Fibroblast of skin of scalp (primary cell): ENCODE data around the gene HIP1.
"Not testable (repeated sequence)": the region's sequence is repeated elsewhere in the genome, so short reads cannot be mapped to it uniquely, and the experiment has no call there.

Source experiments
- DNase-seq: peaks from one replicate; pipeline ENCODE4 v3.0.0-alpha.2; 2013

HIP1 gene

DNA sequence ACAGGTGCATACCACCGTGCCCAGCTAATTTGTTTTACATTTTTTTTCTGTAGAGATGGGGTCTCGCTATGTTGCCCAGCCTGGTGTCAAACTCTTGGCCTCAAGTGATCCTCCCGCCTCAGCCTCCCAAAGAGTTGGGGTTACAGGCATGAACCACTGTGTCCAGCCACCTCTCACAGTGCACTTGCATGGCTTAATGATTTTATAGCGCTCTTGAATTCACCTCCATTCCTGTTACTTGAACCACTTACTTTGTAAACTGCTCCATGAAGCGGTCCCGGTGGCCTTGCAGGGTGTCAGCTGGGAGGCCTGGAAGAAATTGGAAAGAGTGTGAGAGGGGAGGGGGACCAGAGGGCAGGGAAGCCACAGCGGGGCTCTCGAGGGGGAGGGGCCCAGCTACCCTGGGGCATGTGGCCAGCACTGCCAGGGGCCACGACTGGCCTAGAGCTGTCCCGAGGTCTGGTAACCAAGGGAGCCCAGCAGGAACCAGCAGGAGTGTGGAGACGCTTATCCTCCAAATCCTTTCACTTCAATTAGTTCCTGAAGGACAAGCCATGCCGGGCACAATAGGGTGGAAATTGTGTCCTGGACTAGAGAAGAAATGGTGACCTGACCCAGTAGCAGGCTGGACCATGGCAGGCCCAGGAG lies 170.7 kb downstream of the HIP1 start:
- DNase-seq, result no peak

- DNase-seq, result peak; percentile 91
Measured at GRCh38 chr7:75565132-75565837, 173.5 kb downstream of the HIP1 start.

GRCh38 chr7:75563171-75563570 lies 175.6 kb downstream of the HIP1 start:
- no peak for DNase-seq

GRCh38 chr7:75559976-75560365 lies 178.8 kb downstream of the HIP1 start:
- DNase-seq, result no peak

DNA sequence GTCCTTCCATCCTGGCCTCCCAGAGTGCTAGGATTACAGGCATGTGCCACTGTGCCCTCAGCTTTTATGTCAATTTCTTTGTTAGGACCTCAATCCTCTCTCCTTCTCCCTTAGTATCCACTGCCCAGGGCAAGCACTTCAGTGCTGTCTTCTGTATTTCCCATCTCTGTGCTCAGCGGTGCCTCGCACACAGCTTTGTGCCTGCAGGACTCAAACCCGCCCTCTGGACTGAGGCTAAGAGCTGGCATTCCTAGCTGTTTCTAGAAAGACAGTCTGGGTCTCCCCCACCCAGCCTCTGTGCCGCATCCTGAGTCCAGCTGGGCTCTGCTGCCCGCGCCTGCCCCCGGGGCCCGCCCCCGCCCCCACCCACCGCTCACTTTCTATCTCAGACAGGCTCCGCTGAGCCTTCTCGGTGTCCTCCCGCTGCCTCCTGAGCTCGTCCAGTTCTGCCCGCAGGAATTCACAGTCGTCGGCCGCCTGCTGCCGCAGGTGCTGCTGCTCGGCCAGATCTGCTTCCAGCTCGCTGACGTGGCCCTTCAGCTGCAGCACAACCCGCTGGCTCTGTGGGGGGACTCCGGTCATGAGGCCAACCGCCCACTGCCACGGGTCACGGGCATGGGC lies 179.3 kb downstream of the HIP1 start:
- no peak for DNase-seq

- DNase-seq, result not testable (repeated sequence)
Measured at GRCh38 chr7:75556835-75557234, 181.9 kb downstream of the HIP1 start.

GRCh38 chr7:75555736-75556135 lies 183.0 kb downstream of the HIP1 start:
- DNase-seq, result no peak

GRCh38 chr7:75546237-75547015 lies 192.3 kb downstream of the HIP1 start:
- DNase-seq, result no peak

DNA sequence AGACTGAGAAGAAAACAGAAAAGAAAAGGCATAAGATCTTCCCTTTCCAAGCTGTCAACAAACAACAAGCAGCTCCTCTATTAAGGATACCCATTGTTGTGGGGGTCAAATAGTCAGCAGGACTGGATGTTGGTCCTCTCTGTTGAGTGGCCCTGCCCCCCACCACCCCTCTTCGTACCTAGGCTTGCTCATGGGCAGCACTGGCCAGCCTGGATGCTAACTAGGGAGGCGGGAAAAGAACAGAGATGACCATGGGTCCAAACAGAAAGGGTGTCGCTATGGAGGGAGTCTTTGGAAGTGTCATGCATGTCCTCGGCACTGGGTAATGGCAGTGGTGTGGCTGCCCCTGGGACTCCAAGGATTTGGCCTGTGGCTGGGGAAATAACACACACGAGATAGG lies 201.0 kb downstream of the HIP1 start:
- no peak for DNase-seq

- DNase-seq, result no peak
Measured at GRCh38 chr7:75536940-75537538, 201.7 kb downstream of the HIP1 start.

DNA sequence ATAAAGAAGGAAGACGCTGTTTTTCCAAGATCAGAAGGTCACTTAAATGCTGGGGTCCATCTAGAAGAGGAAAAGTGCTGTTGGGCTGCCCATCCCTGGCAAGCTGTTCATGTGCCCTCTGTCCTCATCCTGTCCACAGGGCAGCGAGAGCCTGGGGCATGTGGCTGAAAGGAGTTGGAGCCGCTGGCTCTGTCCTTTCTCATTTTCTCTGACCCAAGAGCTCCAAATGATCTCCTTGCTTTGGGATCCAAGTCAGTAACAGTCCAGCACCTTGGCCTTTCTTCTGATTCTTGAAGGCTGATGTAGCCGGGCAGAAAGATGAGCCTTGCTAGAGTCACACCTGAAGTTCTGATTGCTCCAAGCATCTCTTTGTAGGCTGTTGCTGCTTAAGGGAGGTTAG lies 202.2 kb downstream of the HIP1 start:
- no peak for DNase-seq

DNA sequence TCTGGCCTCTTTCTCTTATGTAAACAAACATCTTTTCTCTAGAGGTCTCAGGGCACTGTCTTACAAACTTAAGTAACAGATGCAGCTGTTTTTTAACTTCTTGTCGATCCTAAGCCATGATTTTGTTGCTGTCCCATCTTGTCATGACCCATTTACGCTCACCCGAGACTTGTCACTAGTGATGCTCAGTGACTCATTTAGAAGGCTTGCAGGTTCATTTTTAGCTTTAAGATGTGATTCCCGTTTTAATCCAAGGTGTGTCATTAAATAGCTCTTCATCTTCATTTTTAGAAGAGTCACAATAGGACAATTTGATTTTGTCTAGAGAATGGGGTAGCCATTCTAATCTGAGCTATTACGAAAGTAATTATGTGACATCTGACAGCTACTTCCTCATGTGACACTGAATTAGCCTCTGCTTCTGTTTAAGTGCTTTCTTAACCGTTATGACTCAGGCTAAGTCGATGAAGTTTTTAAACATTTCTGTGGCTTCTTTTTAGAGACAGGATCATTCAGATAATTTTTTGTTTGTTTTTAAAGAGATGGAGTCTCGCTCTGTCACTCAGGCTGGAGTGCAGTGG lies 203.9 kb downstream of the HIP1 start:
- peak; percentile 76 for DNase-seq

GRCh38 chr7:75533926-75534325 lies 204.8 kb downstream of the HIP1 start:
- no peak for DNase-seq

- DNase-seq, result no peak
Measured at GRCh38 chr7:75532639-75533038, 206.1 kb downstream of the HIP1 start.

GRCh38 chr7:75531359-75531821 lies 207.4 kb downstream of the HIP1 start:
- no peak for DNase-seq

DNA sequence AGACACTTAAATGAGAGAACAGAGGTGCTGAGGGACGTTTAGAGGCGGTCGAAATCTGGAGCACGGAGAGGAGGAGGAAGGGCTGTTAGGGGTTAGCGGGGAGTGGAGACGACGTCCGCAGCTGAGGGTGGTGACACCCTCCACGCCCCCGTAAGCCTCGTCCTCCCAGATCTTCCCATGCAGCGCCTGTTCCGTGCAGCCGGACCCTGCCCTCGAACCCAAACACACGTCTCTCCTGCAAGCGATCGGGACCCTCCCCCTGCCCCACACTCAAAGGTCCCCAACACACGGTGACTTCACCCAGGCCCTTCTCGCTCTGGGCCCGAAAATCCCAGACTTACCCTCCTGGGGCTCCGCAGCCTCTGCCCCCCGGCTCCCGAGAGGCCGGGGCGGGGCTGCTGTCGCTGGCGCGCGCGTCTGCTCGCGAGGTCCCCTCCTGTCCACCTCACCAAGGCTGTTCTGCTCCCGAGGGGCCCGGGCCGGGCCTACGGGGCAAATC lies 211.5 kb downstream of the HIP1 start:
- not testable (repeated sequence) for DNase-seq

GRCh38 chr7:75521727-75522126 lies 217.0 kb downstream of the HIP1 start:
- not testable (repeated sequence) for DNase-seq

DNA sequence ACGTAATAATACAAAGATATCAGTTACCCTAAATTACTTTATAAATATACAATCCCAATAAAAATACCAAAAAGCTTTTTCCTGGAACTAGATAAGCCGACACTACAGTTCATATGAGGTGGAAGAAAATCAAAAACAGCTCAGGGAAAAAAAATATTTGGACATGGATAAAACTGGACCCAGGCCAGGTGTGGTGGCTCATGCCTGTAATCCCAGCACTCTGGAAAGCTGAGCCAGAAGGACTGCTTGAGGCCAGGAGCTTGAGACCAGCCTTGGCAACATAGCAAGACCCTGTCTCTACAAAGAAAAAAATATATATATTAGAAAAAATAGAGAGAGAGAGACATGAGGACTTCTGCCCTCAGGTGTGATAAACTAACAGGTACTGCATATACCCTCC lies 219.9 kb downstream of the HIP1 start:
- DNase-seq, result not testable (repeated sequence)

GRCh38 chr7:75509033-75509432 lies 229.7 kb downstream of the HIP1 start:
- not testable (repeated sequence) for DNase-seq

DNA sequence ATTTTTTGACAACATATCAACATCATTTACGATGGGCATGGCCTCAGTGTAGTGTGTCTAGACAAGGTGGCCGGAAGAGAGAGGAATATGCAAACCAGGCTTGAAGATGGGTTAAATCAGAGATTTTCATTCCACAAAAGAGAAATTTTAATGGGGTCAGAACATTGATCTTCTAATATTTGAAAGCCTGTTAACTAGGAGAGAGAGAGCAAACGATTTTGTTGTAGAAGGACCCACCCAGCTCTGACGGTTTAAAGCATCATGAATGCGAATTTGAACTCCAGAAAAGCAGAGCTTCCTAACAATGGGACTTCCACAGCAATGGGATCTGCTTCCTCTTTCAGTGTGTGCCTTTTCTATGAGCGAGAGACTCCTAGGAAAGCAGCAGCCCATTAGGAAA lies 246.7 kb downstream of the HIP1 start, which contains the start of gene SPDYE5:
Gene SPDYE5, plus strand, starts transcription at position 301 of the 400 bp plus-strand sequence. CDS start 1,728 bp downstream, outside the sequence.
- DNase-seq, result not testable (repeated sequence)

DNA sequence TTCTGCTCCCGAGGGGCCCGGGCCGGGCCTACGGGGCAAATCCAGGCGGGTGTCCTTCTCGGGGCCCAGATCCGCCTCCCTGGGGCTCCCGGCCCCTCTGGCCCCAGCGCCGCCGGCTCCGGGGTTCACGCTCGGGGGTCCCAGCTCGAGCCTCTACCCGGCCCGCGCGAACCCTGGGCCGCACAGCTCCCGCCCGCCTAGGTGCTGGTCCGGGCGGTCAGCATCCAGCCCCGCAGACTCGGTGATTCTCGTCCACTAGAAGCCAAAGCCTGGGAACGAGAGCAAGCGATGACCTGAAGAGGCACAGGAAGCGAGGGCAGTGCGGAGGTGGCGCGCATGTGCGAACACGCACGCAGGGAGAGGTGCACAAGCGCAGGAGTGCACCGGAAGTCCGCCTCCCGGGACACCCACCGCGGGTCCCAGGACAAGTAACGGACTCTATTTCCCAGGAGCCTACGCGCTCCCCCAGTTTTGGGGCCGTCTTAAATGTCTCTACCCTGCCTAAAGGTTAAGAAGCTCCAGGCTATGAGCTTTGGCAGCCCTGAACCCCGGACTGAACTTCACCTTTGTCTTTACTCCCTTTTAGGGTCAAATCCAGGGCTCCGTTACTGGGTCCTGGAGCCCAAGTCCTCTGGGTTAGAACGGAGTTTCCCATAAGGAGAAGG lies 252.6 kb downstream of the HIP1 start, which contains the start of gene POM121C:
Gene POM121C, minus strand, starts transcription at position 321 of the 665 bp plus-strand sequence. CDS start 44,803 bp downstream, outside the sequence.
- DNase-seq, result peak; percentile 92
